Progenitor cell of endocrine pancreas (in vitro differentiated cells): ENCODE results near the gene RESP18. TPM values are rescaled to one million over a fixed set of nuclear protein-coding genes. Genes with fewer than 3 reads are reported as not detected.

Experiments used
- DNase-seq: peaks from one replicate; pipeline ENCODE4 v3.0.0; 2021; ENCODE audit warnings: low spot score; ENCODE audit not compliant: unreplicated experiment
- H3K27ac Mint-ChIP-seq: 2 replicates; pipeline ENCODE4 v1.8.0; 2021; ENCODE audit warnings: mild to moderate bottlenecking, moderate library complexity, mixed read lengths
- H3K27me3 Mint-ChIP-seq: 2 replicates; pipeline ENCODE4 v1.8.0; 2021; ENCODE audit warnings: mixed read lengths
- H3K36me3 Mint-ChIP-seq: 2 replicates; pipeline ENCODE4 v1.8.0; 2022; ENCODE audit warnings: mixed read lengths; ENCODE audit not compliant: insufficient read depth
- H3K4me1 Mint-ChIP-seq: 2 replicates; pipeline ENCODE4 v1.8.0; 2021; ENCODE audit warnings: low read depth, mixed read lengths
- H3K4me3 Mint-ChIP-seq: 2 replicates; pipeline ENCODE4 v1.8.0; 2021; ENCODE audit warnings: low read depth, mild to moderate bottlenecking, moderate library complexity, mixed read lengths
- H3K9me3 Mint-ChIP-seq: 2 replicates; pipeline ENCODE4 v1.8.0; 2021; ENCODE audit warnings: low read depth, mixed read lengths
- total RNA-seq: library from RNA; stranded (reverse); gene quantifications from 2 replicates; pipeline ENCODE4 v1.2.1, GENCODE V29; 2021
- TF ChIP-seq, protein P1 (sequence below): fragments of 200-600 bp; sonication (generic); IDR thresholded peaks from one replicate; pipeline ENCODE4 v1.5.0; 2021; ENCODE audit warnings: antibody characterized with exemption, mild to moderate bottlenecking; ENCODE audit not compliant: unreplicated experiment

Gene RESP18
- total RNA-seq, 1 donor from 2014 or later: not detected

DNA sequence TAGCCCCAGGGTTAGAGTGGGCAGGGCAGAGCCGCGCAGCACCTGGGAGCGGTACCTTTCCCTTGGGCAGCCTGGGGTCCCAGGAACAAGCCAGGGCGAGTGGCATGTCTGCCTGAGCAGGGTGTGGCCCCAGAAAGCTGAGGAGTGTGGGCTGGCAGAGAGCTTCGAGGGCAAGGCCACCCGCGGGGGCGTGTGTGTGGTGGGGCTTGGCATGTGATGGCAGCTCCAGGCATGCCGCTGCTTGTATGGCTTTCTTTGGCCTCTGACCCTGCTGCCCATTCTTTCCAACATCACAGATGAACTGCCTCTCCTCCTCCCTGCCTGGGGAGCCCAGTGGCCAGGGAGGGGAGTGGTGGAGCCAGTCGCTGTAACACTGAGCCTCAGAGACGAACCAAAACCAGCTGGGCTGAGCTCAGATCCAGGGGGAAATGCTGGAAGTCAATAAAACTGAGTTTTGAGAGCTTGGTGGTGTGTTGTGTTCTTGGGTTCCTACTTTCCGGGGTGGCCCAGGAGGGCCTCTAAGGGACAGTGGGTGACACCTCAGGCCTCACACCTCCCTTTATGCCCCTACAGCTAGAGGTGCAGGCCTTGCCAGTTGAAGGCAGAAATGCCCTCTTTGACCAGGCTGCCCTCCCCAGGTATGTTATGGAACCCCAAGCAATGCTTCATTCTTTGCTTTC is 46.0 kb downstream of the RESP18 start:
- TF ChIP-seq, protein P1, sequence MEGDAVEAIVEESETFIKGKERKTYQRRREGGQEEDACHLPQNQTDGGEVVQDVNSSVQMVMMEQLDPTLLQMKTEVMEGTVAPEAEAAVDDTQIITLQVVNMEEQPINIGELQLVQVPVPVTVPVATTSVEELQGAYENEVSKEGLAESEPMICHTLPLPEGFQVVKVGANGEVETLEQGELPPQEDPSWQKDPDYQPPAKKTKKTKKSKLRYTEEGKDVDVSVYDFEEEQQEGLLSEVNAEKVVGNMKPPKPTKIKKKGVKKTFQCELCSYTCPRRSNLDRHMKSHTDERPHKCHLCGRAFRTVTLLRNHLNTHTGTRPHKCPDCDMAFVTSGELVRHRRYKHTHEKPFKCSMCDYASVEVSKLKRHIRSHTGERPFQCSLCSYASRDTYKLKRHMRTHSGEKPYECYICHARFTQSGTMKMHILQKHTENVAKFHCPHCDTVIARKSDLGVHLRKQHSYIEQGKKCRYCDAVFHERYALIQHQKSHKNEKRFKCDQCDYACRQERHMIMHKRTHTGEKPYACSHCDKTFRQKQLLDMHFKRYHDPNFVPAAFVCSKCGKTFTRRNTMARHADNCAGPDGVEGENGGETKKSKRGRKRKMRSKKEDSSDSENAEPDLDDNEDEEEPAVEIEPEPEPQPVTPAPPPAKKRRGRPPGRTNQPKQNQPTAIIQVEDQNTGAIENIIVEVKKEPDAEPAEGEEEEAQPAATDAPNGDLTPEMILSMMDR: no peak

DNA sequence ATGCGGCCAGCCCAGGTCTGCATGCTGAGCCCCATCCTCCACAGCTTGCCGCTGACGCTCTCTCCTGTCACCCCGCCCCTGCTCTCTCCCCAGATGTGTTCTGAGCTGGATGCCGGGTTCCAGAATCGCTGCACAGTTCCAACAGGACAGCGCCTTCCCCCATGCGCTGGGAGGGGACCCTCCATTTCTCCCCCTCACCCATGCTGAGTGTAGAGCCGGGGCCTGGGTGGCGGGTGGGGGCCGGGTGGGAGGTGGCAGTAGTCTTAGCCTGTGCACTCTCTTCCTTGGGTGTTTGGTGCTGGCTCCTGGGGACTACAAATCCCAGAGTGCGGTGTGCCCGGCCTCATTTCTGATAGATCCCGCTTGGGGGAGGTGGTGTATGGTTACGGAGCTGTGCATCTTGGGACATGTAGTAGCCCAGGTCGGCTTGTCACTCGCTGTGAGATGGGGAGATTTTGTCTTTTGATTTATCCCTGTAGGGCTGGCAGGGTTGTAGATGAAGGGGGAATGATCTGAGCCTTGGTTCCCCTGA is 46.6 kb downstream of the RESP18 start:
- no peak overlapping the region for H3K27ac Mint-ChIP-seq
- TF ChIP-seq, protein P1: no peak
- no peaks in the 10 kb centered on the region for H3K9me3 Mint-ChIP-seq
- no peak for DNase-seq
- H3K27me3 Mint-ChIP-seq: no peaks in the 10 kb centered on the region
- H3K36me3 Mint-ChIP-seq: peaks cover 5% of the 10 kb centered on the region
- H3K4me3 Mint-ChIP-seq: no peak overlapping the region
- H3K4me1 Mint-ChIP-seq: no peaks in the 10 kb centered on the region

More for the DNA sequence above, 46.0 kb downstream of the RESP18 start:
- Mint-ChIP-seq H3K4me3 (no peak overlapping the region), H3K27ac (peak overlapping the region; percentile 77), H3K9me3 (no peaks in the 10 kb centered on the region), H3K4me1 (no peaks in the 10 kb centered on the region), H3K27me3 (no peaks in the 10 kb centered on the region), H3K36me3 (peaks cover 5% of the 10 kb centered on the region)
- DNase-seq: no peak

DNA sequence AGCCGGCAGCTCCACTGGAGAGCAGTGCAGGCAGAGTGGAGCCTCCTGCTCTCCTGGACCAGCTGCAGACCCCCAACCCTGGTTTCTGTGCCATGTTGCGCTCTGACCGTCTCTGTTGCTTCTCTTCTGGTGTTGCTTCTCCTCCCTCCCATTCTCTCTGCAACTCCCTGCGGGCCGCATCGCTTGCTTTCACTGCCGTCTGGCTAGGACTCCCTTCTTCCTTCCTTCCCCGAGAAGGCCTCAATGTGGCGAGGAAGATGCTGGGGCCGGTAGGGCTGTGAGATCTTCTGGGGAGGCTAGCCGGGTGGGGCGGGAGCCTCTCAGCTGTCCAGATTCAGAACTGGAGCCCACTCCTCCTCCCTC is 47.2 kb downstream of the RESP18 start:
- Mint-ChIP-seq H3K9me3 (no peaks in the 10 kb centered on the region), H3K27ac (no peak overlapping the region), H3K4me3 (no peak overlapping the region), H3K4me1 (peaks cover under 1% of the 10 kb centered on the region), H3K36me3 (peaks cover 5% of the 10 kb centered on the region), H3K27me3 (no peaks in the 10 kb centered on the region)
- TF ChIP-seq, protein P1: no peak
- DNase-seq: no peak

DNA sequence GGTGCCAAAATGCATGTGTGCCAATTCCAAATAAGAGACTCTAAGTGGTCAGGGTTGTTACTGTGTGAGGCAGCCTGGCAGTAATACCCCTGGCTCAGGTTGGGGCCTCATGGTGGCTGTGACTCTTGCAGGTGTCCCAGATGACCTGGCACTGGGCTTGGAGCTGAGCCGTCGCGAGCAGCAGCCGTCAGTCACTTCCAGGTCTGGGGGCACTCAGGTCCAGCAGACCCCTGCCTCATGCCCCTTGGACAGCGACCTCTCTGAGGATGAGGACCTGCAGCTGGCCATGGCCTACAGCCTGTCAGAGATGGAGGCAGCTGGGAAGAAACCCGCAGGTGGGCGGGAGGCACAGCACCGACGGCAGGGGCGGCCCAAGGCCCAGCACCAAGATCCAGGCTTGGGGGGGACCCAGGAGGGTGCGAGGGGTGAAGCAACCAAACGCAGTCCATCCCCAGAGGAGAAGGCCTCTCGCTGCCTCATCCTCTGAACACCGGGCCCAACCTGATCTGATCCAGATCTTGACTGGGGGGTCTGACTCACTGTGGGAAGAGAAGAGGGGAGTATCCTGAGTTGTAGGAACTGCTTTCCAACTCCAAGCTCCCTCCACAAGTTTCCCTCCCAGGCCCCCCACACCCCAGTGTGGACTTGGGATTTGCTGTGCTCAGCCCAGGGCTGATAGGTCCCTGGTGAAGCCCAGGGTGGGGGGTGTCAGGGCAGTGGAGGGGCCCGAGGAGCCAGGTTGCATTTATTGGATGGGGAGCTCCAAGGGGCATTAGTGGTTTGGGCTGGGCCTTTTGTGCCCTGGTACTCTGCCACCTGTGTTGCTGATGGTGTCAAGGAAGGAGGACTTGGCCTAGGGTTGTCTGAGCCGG is 47.8 kb downstream of the RESP18 start:
- H3K4me1 Mint-ChIP-seq: peaks cover 5% of the 10 kb centered on the region
- H3K27ac Mint-ChIP-seq: no peak overlapping the region
- H3K27me3 Mint-ChIP-seq: no peaks in the 10 kb centered on the region
- H3K9me3 Mint-ChIP-seq: no peaks in the 10 kb centered on the region
- no peak for DNase-seq
- no peak overlapping the region for H3K4me3 Mint-ChIP-seq
- TF ChIP-seq, protein P1: no peak
- H3K36me3 Mint-ChIP-seq: peaks cover 5% of the 10 kb centered on the region

DNA sequence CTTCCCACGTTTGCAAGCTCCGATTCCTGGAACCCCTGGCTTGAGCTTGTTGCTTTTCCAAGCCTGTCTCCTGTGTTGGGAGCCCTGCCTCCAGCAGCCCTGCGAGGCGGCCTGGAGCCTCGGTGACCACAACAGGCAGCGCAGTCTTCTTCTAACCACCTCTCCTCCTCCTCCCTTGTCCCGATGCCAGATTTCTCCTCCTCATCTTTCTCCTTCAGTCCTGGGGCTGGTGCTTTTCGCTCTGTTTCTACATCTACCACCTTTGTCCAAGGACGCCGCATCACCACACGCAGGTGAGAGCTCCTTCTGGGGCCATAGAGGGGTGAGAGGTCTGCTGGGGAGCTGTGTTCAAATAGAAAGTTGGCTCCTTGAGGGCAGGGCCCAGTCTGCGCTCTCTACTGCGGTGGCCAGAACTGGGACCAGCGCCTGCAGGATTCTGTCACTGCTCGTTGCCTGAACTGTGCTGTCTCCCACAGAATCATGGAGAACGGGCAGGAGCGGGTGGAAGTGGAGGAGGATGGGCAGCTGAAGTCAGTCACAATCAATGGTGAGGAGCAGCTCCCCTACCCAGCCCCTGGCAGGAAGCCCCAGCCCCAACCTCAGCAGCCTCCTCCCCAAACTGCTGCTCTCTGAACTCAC is 49.5 kb downstream of the RESP18 start:
- no peak for DNase-seq
- Mint-ChIP-seq H3K36me3 (peaks cover 5% of the 10 kb centered on the region), H3K27me3 (no peaks in the 10 kb centered on the region), H3K9me3 (no peaks in the 10 kb centered on the region), H3K4me1 (peaks cover 14% of the 10 kb centered on the region), H3K4me3 (no peak overlapping the region), H3K27ac (no peak overlapping the region)
- TF ChIP-seq, protein P1: no peak
